Measurements from ENCODE around the gene FYCO1. TPM values are rescaled to one million over a fixed set of nuclear protein-coding genes. Genes with fewer than 3 reads are reported as not detected.

The FYCO1 gene
- total and polyA plus RNA-seq, 9 of the 15 experiments (the other 6 are each of a cell fraction or from before 2014, with no cell fraction given), result 2.1 to 13.8 (median 7.4) TPM

- Histone ChIP-seq H3K9me1 (ENCODE audit: control insufficient read depth, insufficient read depth, low read length) (no peaks in the 10 kb centered on the region), H3K9me3 (replicated peaks; ENCODE audit: control insufficient read depth, insufficient read depth, low read depth, low read length) (no peaks in the 10 kb centered on the region), H3K4me2 (ENCODE audit: insufficient read depth, low read length) (no peak overlapping the region), H3K4me3 (no peak overlapping the region), H3K9ac (ENCODE audit: insufficient read depth in 1 of 2, low read depth in 2 of 2, low read length in 2 of 2) (peak overlapping the region in 1 of 2 experiments; percentile 6; a peak in 1 of 4 replicates), H3K36me3 (ENCODE audit: control insufficient read depth, insufficient read depth, low read length) (peaks cover 15% of the 10 kb centered on the region; the same call in 1 of the 3 replicates), H4K20me1 (replicated peaks; ENCODE audit: control insufficient read depth, insufficient read depth, low read length) (no peaks in the 10 kb centered on the region; the same call in 1 of the 2 replicates), H2AFZ (ENCODE audit: low read depth, low read length) (no peak overlapping the region), H3K79me2 (ENCODE audit: control insufficient read depth, insufficient read depth, low read length) (no peaks in the 10 kb centered on the region), H3K27me3 (ENCODE audit: control insufficient read depth in 2 of 2, insufficient read depth in 2 of 2, low read length in 2 of 2) (peaks cover 0 to 3% of the 10 kb centered on the region in 2 experiments; a peak in 2 of 5 replicates), H3K4me1 (replicated peaks in 1 of 2; ENCODE audit: control insufficient read depth in 2 of 2, insufficient read depth in 2 of 2, low read length in 2 of 2) (no peaks in the 10 kb centered on the region; a peak in 1 of 5 replicates), H3K27ac (ENCODE audit: extremely low read depth, low read depth, low read length) (no peak overlapping the region)
- WGBS (ENCODE audit: insufficient coverage, low coverage, missing lambda C conversion rate), result 63% methylated on average over 6 of the region's 6 CpGs
- ChIA-PET POLR2A (no interaction called here), CTCF (ENCODE audit: low intra/inter-chr PET ratio) (no interaction called here)
- no peak for DNase-seq (ENCODE audit: extremely low read depth in 1 of 4, low spot score in 3 of 4)
- no TSS peak for BruUV-seq (replicated peaks)
- ATAC-seq, result no peak
- no peak for FAIRE-seq
- TF ChIP-seq, protein P1, sequence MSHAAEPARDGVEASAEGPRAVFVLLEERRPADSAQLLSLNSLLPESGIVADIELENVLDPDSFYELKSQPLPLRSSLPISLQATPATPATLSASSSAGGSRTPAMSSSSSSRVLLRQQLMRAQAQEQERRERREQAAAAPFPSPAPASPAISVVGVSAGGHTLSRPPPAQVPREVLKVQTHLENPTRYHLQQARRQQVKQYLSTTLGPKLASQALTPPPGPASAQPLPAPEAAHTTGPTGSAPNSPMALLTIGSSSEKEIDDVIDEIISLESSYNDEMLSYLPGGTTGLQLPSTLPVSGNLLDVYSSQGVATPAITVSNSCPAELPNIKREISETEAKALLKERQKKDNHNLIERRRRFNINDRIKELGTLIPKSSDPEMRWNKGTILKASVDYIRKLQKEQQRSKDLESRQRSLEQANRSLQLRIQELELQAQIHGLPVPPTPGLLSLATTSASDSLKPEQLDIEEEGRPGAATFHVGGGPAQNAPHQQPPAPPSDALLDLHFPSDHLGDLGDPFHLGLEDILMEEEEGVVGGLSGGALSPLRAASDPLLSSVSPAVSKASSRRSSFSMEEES (CRISPR knock-in tag; IDR thresholded peaks at IDR 0.05), result no peak
- no peak for TF ChIP-seq FOXJ2 (tag; IDR thresholded peaks at IDR 0.05)
- no peak for TF ChIP-seq ZNF644 (tag; IDR thresholded peaks at IDR 0.05; ENCODE audit: low read depth)
- TF ChIP-seq ZNF316 (IDR thresholded peaks at IDR 0.05), result no peak
- no peak for TF ChIP-seq ZFP1 (CRISPR knock-in tag; IDR thresholded peaks at IDR 0.05)
- no peak for TF ChIP-seq ZNF146 (CRISPR knock-in tag; IDR thresholded peaks at IDR 0.05; ENCODE audit: unreplicated experiment)
- no peak for TF ChIP-seq WHSC1 (IDR thresholded peaks at IDR 0.05; ENCODE audit: low read length)
- no peak for TF ChIP-seq ZNF311 (CRISPR knock-in tag; IDR thresholded peaks at IDR 0.05)
- TF ChIP-seq POLR2A (conservative IDR thresholded peaks at IDR 0.05), result no peak
- TF ChIP-seq ARID1B (IDR thresholded peaks at IDR 0.05), result no peak
- no peak for TF ChIP-seq HOMEZ (CRISPR knock-in tag; IDR thresholded peaks at IDR 0.05)
- TF ChIP-seq XRCC3 (IDR thresholded peaks at IDR 0.05), result no peak
- intact Hi-C loops (cut with micrococcal nuclease) (no loop called here), in situ Hi-C loops (cut with MboI) (no loop called here)
Measured at GRCh38 chr3:45917146-45917898, 78.3 kb downstream of the FYCO1 start.

Data from K562 (cell line).